Testis (tissue), 2 donors: Measurements from ENCODE around the gene BRI3.

ENCODE experiments used
- CTCF ChIP-seq, 3 experiments: fragments of 450-650 bp in 2 of 3; fragments of 200-600 bp in 1 of 3; sonication (generic) in 1 of 3; IDR thresholded peaks; one replicate each; pipeline ENCODE4 v1.5.1; 2016 to 2019; ENCODE audit warnings: antibody characterized with exemption in 3 of 3, mild to moderate bottlenecking in 2 of 3, moderate library complexity in 1 of 3
- POLR2A ChIP-seq: fragments of 450-650 bp; IDR thresholded peaks from one replicate; pipeline ENCODE4 v1.6.1; 2017; ENCODE audit warnings: antibody characterized with exemption, mild to moderate bottlenecking, moderate library complexity

GRCh38 chr7:98307971-98308466 is 26.5 kb downstream of the BRI3 start:
- TF ChIP-seq POLR2A (no peak), CTCF (IDR thresholded peaks at IDR 0.05) (no peak)
